Measurements from ENCODE around the gene KCNN3. TPM values are rescaled to one million over a fixed set of nuclear protein-coding genes. Genes with fewer than 3 reads are reported as not detected.

The KCNN3 gene
- total RNA-seq, 1 donor from 2014 or later = 0.86 TPM

DNA sequence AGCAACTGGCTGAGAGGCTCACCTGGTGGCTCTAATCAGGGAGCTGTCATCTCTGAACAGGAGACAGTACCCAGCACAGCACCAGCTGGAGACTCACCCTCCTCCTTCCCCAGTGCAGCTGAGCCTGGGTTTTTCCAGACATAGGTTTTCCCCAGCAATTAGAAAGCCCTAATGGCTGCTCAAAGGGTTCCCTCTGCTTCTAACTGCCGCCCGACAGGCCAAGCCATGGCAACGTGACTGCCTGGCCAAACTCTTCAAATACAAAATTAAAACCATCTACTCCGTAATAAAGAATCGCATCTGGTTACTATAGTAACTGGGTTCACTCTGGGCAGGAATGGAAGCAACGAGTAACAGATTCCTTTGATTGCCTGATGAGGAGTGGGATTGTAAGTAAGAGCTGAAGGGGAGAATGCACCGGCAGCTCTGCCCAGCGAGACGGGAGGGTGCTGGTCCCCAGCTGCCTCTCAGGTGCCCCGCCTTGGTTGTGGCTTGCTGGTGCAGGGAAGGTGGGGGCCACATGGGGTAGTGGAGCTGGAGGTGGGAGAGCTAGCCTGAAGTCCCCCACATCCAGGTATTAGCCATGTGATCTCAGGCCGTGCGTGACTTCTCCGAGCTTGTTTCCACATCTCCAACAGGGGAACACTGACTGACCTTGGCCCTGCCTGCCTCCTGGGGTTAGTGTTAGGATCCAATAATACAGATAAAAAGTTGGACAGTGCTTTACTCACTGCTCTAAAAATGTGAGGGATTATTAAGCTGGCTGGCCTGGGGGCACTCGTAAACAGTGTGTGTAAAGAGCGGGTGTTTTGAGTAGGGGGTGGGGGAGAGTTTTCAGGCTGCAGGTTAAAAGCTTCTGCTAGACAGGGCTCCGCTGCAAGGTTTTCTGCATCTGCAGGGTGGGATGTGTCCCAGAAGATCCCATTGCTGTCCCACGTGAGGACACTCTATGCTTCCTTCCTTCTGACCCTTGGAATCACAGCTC, 94.2 kb downstream of the KCNN3 start:
- no peak overlapping the region for H3K27ac Mint-ChIP-seq
- peaks cover 8% of the 10 kb centered on the region for H3K4me1 Mint-ChIP-seq (ENCODE audit: low read depth)
- H3K36me3 Mint-ChIP-seq (ENCODE audit: insufficient read depth) = no peaks in the 10 kb centered on the region
- no peak overlapping the region for H3K4me3 Mint-ChIP-seq (ENCODE audit: low read depth)
- no peak for DNase-seq (ENCODE audit: low spot score, unreplicated experiment)
- H3K27me3 Mint-ChIP-seq = peaks cover 13% of the 10 kb centered on the region
- no peaks in the 10 kb centered on the region for H3K9me3 Mint-ChIP-seq (ENCODE audit: low read depth)
- no peak for TF ChIP-seq CTCF (IDR thresholded peaks at IDR 0.05; ENCODE audit: unreplicated experiment)

DNA sequence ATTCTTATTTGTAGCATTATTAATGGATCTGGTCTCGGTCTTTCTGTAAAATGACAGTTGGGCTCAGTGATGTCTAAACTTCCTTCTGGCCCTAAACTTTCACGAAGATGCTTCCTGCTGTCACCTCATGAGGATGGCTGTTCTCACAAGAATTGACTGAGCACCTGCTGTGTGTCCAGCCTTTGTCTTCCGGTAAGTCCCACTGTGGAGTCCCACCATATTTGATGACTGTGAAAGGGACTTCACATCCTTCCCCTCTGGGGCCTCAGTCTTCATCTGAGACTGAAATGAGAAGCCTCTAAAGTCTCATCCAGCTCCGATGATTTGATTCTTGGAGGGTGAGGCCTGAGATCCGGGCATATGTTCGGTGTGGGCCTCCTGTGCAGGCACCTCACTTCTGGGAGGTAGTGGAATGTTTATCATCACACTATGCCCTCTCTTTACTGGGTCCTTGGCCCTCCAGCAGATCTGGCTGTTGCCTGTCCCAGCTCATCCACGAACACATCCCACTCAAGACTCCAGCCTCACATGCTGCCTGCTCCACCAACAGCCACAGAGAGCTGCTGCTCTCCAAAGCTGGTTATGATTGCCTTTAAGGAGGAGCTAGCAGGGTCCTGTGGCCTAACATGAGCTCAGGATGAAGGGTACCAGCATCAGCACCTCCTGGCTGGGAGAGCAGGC, 95.8 kb downstream of the KCNN3 start:
- Mint-ChIP-seq H3K4me3 (ENCODE audit: low read depth) (no peak overlapping the region), H3K9me3 (ENCODE audit: low read depth) (no peaks in the 10 kb centered on the region), H3K27me3 (peaks cover 13% of the 10 kb centered on the region), H3K27ac (no peak overlapping the region), H3K36me3 (ENCODE audit: insufficient read depth) (no peaks in the 10 kb centered on the region), H3K4me1 (ENCODE audit: low read depth) (peaks cover 8% of the 10 kb centered on the region)
- DNase-seq (ENCODE audit: low spot score, unreplicated experiment) = no peak
- no peak for TF ChIP-seq CTCF (IDR thresholded peaks at IDR 0.05; ENCODE audit: unreplicated experiment)

DNA sequence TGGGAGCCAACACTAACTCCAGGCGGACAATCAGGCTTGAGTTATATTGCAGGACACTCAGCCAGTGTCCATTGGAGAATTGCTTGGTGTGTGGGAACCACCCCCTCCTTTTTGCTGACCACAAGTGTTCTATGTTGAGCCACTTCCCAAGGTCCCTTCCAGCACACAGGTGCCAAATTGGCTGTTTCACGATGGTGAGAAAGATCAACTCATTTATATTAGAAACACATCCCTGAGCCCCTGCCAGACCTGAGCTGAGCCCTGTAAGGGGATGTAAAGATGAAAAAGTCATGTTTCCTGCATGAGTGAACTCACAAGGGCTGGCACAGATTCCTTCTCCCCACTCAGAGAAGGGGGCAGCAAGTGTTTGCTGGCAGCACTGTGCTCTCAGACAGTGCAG, 96.5 kb downstream of the KCNN3 start:
- H3K9me3 Mint-ChIP-seq (ENCODE audit: low read depth) = no peaks in the 10 kb centered on the region
- no peak overlapping the region for H3K4me3 Mint-ChIP-seq (ENCODE audit: low read depth)
- no peaks in the 10 kb centered on the region for H3K36me3 Mint-ChIP-seq (ENCODE audit: insufficient read depth)
- peaks cover 8% of the 10 kb centered on the region for H3K4me1 Mint-ChIP-seq (ENCODE audit: low read depth)
- DNase-seq (ENCODE audit: low spot score, unreplicated experiment) = no peak
- H3K27me3 Mint-ChIP-seq = peaks cover 13% of the 10 kb centered on the region
- TF ChIP-seq CTCF (IDR thresholded peaks at IDR 0.05; ENCODE audit: unreplicated experiment) = no peak
- H3K27ac Mint-ChIP-seq = no peak overlapping the region

DNA sequence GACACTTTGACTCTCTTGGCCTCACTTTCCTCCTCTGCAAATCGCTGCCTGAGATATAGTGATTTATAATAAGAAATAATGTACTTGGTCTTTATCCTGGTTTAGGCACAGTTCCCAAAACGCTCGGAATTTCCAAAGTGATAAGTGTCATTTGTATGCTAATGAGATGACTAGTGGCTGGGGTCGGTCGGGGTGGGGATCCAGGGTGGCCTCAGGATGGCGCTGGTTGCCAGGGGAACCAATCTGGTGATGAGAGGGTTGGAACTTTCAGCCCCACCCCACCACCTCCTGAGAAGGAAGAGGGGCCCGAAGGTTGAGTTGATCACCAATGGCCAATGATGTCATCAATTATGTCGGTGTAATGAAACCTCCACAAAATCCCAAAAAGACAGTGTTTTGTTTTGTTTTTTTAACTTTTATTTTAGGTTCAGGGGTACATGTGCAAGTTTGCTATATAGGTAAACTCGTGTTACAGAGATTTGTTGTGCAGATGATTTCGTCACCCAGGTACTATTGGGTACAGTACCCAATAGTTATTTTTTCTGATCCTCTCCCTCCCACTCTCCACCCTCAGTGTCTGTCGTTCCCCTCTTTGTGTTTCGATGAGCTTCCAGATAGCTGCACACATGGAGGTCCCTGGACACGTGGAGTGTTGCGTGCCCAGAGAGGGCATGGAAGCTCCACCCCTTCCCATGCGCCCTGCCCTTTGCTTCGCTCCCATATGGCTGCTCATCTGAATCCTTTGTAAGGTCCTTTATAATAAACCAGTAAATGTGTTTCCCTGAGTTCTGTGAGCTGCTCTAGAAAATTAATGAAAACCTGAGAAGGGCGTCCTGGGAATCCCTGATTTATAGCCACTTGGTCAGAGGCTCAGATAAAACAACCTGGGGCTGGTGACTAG, 97.2 kb downstream of the KCNN3 start:
- H3K4me1 Mint-ChIP-seq (ENCODE audit: low read depth) = peaks cover 8% of the 10 kb centered on the region
- no peak overlapping the region for H3K27ac Mint-ChIP-seq
- H3K9me3 Mint-ChIP-seq (ENCODE audit: low read depth) = no peaks in the 10 kb centered on the region
- no peak for TF ChIP-seq CTCF (IDR thresholded peaks at IDR 0.05; ENCODE audit: unreplicated experiment)
- H3K36me3 Mint-ChIP-seq (ENCODE audit: insufficient read depth) = no peaks in the 10 kb centered on the region
- H3K27me3 Mint-ChIP-seq = peaks cover 13% of the 10 kb centered on the region
- no peak for DNase-seq (ENCODE audit: low spot score, unreplicated experiment)
- H3K4me3 Mint-ChIP-seq (ENCODE audit: low read depth) = no peak overlapping the region

- peaks cover 13% of the 10 kb centered on the region for H3K27me3 Mint-ChIP-seq
- H3K27ac Mint-ChIP-seq = no peak overlapping the region
- no peak for TF ChIP-seq CTCF (IDR thresholded peaks at IDR 0.05; ENCODE audit: unreplicated experiment)
- H3K4me1 Mint-ChIP-seq (ENCODE audit: low read depth) = peaks cover 8% of the 10 kb centered on the region
- no peak overlapping the region for H3K4me3 Mint-ChIP-seq (ENCODE audit: low read depth)
- H3K36me3 Mint-ChIP-seq (ENCODE audit: insufficient read depth) = no peaks in the 10 kb centered on the region
- no peak for DNase-seq (ENCODE audit: low spot score, unreplicated experiment)
- H3K9me3 Mint-ChIP-seq (ENCODE audit: low read depth) = no peaks in the 10 kb centered on the region
Observed at GRCh38 chr1:154772056-154772455, 98.0 kb downstream of the KCNN3 start.
